SK-N-SH (cell line): Measurements from ENCODE around the gene NEU2.

Source experiments
- CHD2 ChIP-seq: fragments of 150-350 bp; IDR thresholded peaks from 2 replicates; pipeline ENCODE4 v1.6.1; 2018; ENCODE audit warnings: low read length; ENCODE audit not compliant: partially characterized antibody
- EZH2phosphoT487 ChIP-seq: fragments of 200-600 bp; sonication (generic); IDR thresholded peaks from 2 replicates; pipeline ENCODE4 v1.6.1; 2017; ENCODE audit warnings: low read depth, mixed run types, mild to moderate bottlenecking, antibody characterized with exemption, moderate library complexity, borderline replicate concordance
- JUND ChIP-seq: IDR thresholded peaks from 2 replicates; pipeline ENCODE4 v1.4.0; 2012
- MEF2A ChIP-seq: IDR thresholded peaks from 2 replicates; pipeline ENCODE4 v1.4.0; 2012; ENCODE audit warnings: low read depth, borderline replicate concordance
- NRF1 ChIP-seq: IDR thresholded peaks from 2 replicates; pipeline ENCODE4 v1.6.1; 2012; ENCODE audit warnings: low read depth, mild to moderate bottlenecking, low read length
- PBX3 ChIP-seq: IDR thresholded peaks from 2 replicates; pipeline ENCODE4; 2012
- POLR2AphosphoS5 ChIP-seq: IDR thresholded peaks from 2 replicates; pipeline ENCODE4 v1.6.1; 2012; ENCODE audit warnings: low read depth, low read length
- RAD21 ChIP-seq: IDR thresholded peaks from 2 replicates; pipeline ENCODE4 v1.6.1; 2012; ENCODE audit warnings: mild to moderate bottlenecking, low read length
- RFX5 ChIP-seq: IDR thresholded peaks from 2 replicates; pipeline ENCODE4 v1.6.1; 2012; ENCODE audit warnings: mild to moderate bottlenecking, improper control_type of control experiment, low read length
- TAF1 ChIP-seq: IDR thresholded peaks from 2 replicates; pipeline ENCODE4 v1.6.1; 2012; ENCODE audit warnings: low read depth, mild to moderate bottlenecking, low read length, moderate library complexity, borderline replicate concordance
- TCF12 ChIP-seq: IDR thresholded peaks from 2 replicates; pipeline ENCODE4 v1.4.0; 2012
- TF ChIP-seq, protein P1 (sequence below): fragments of 200-600 bp; sonication (generic); IDR thresholded peaks from 2 replicates; pipeline ENCODE4 v1.6.1; 2017; ENCODE audit warnings: antibody characterized with exemption, mild to moderate bottlenecking, moderate library complexity
- TF ChIP-seq, protein P2 (sequence below): IDR thresholded peaks from 2 replicates; pipeline ENCODE4 v1.4.0; 2012; ENCODE audit warnings: low read depth, borderline replicate concordance
- TF ChIP-seq, protein P3 (sequence below): IDR thresholded peaks from 2 replicates; pipeline ENCODE4 v1.6.1; 2012; ENCODE audit warnings: mild to moderate bottlenecking, low read depth, low read length, moderate library complexity

- TF ChIP-seq NRF1 (no peak), CHD2 (no peak), POLR2AphosphoS5 (no peak), MEF2A (no peak), EZH2phosphoT487 (no peak), TAF1 (no peak), PBX3 (no peak), TCF12 (no peak), JUND (no peak), RAD21 (no peak), RFX5 (no peak)
- TF ChIP-seq, protein P1, sequence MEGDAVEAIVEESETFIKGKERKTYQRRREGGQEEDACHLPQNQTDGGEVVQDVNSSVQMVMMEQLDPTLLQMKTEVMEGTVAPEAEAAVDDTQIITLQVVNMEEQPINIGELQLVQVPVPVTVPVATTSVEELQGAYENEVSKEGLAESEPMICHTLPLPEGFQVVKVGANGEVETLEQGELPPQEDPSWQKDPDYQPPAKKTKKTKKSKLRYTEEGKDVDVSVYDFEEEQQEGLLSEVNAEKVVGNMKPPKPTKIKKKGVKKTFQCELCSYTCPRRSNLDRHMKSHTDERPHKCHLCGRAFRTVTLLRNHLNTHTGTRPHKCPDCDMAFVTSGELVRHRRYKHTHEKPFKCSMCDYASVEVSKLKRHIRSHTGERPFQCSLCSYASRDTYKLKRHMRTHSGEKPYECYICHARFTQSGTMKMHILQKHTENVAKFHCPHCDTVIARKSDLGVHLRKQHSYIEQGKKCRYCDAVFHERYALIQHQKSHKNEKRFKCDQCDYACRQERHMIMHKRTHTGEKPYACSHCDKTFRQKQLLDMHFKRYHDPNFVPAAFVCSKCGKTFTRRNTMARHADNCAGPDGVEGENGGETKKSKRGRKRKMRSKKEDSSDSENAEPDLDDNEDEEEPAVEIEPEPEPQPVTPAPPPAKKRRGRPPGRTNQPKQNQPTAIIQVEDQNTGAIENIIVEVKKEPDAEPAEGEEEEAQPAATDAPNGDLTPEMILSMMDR: no peak
- TF ChIP-seq, protein P2, sequence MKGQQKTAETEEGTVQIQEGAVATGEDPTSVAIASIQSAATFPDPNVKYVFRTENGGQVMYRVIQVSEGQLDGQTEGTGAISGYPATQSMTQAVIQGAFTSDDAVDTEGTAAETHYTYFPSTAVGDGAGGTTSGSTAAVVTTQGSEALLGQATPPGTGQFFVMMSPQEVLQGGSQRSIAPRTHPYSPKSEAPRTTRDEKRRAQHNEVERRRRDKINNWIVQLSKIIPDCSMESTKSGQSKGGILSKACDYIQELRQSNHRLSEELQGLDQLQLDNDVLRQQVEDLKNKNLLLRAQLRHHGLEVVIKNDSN: no peak
- TF ChIP-seq, protein P3, sequence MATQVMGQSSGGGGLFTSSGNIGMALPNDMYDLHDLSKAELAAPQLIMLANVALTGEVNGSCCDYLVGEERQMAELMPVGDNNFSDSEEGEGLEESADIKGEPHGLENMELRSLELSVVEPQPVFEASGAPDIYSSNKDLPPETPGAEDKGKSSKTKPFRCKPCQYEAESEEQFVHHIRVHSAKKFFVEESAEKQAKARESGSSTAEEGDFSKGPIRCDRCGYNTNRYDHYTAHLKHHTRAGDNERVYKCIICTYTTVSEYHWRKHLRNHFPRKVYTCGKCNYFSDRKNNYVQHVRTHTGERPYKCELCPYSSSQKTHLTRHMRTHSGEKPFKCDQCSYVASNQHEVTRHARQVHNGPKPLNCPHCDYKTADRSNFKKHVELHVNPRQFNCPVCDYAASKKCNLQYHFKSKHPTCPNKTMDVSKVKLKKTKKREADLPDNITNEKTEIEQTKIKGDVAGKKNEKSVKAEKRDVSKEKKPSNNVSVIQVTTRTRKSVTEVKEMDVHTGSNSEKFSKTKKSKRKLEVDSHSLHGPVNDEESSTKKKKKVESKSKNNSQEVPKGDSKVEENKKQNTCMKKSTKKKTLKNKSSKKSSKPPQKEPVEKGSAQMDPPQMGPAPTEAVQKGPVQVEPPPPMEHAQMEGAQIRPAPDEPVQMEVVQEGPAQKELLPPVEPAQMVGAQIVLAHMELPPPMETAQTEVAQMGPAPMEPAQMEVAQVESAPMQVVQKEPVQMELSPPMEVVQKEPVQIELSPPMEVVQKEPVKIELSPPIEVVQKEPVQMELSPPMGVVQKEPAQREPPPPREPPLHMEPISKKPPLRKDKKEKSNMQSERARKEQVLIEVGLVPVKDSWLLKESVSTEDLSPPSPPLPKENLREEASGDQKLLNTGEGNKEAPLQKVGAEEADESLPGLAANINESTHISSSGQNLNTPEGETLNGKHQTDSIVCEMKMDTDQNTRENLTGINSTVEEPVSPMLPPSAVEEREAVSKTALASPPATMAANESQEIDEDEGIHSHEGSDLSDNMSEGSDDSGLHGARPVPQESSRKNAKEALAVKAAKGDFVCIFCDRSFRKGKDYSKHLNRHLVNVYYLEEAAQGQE: no peak
These were observed 20.8 kb upstream of the NEU2 start for GRCh38 chr2:233011702-233012131.
